ENCODE measurements around the gene NRSN1. TPM values are rescaled to one million over a fixed set of nuclear protein-coding genes. Genes with fewer than 3 reads are reported as not detected.
"Not testable (repeated sequence)": the region's sequence is repeated elsewhere in the genome, so short reads cannot be mapped to it uniquely, and the experiment has no call there.

Gene NRSN1
- polyA plus RNA-seq, 3 donors = 0.34 to 1.5 (median 0.78) TPM

GRCh38 chr6:24131751-24132150 lies 5.7 kb downstream of the NRSN1 start:
- DNase-seq (ENCODE audit: extremely low read depth in 1 of 11, low read depth in 9 of 11, low spot score in 4 of 11) = no peak

GRCh38 chr6:24139080-24139479 lies 13.1 kb downstream of the NRSN1 start:
- no peak for DNase-seq (ENCODE audit: extremely low read depth in 1 of 11, low read depth in 9 of 11, low spot score in 4 of 11)

GRCh38 chr6:24139639-24140038 lies 13.6 kb downstream of the NRSN1 start:
- no peak for DNase-seq (ENCODE audit: extremely low read depth in 1 of 11, low read depth in 9 of 11, low spot score in 4 of 11)

- no peak for DNase-seq (ENCODE audit: extremely low read depth in 1 of 11, low read depth in 9 of 11, low spot score in 4 of 11)
Observed at GRCh38 chr6:24140591-24140990, 14.6 kb downstream of the NRSN1 start.

GRCh38 chr6:24142733-24143132 lies 16.7 kb downstream of the NRSN1 start:
- not testable (repeated sequence) for DNase-seq (ENCODE audit: extremely low read depth in 1 of 11, low read depth in 9 of 11, low spot score in 4 of 11)

- no peak for DNase-seq (ENCODE audit: extremely low read depth in 1 of 11, low read depth in 9 of 11, low spot score in 4 of 11)
Observed at GRCh38 chr6:24145690-24146131, 19.7 kb downstream of the NRSN1 start.

GRCh38 chr6:24146871-24147270 lies 20.9 kb downstream of the NRSN1 start:
- DNase-seq (ENCODE audit: extremely low read depth in 1 of 11, low read depth in 9 of 11, low spot score in 4 of 11) = no peak

GRCh38 chr6:24147511-24148153 lies 21.6 kb downstream of the NRSN1 start:
- DNase-seq (ENCODE audit: extremely low read depth in 1 of 11, low read depth in 9 of 11, low spot score in 4 of 11) = no peak

- DNase-seq (ENCODE audit: extremely low read depth in 1 of 11, low read depth in 9 of 11, low spot score in 4 of 11) = no peak
Observed at GRCh38 chr6:24148154-24148570, 22.1 kb downstream of the NRSN1 start.

GRCh38 chr6:24148684-24149083 lies 22.7 kb downstream of the NRSN1 start:
- no peak for DNase-seq (ENCODE audit: extremely low read depth in 1 of 11, low read depth in 9 of 11, low spot score in 4 of 11)

- DNase-seq (ENCODE audit: extremely low read depth in 1 of 11, low read depth in 9 of 11, low spot score in 4 of 11) = no peak
Observed at GRCh38 chr6:24149296-24149695, 23.3 kb downstream of the NRSN1 start.

- no peak for DNase-seq (ENCODE audit: extremely low read depth in 1 of 11, low read depth in 9 of 11, low spot score in 4 of 11)
Observed at GRCh38 chr6:24149836-24150235, 23.8 kb downstream of the NRSN1 start.

GRCh38 chr6:24152014-24152413 lies 26.0 kb downstream of the NRSN1 start:
- no peak for DNase-seq (ENCODE audit: extremely low read depth in 1 of 11, low read depth in 9 of 11, low spot score in 4 of 11)

GRCh38 chr6:24154121-24154520 lies 28.1 kb downstream of the NRSN1 start:
- DNase-seq (ENCODE audit: extremely low read depth in 1 of 11, low read depth in 9 of 11, low spot score in 4 of 11) = no peak

GRCh38 chr6:24157886-24158285 lies 31.9 kb downstream of the NRSN1 start:
- DNase-seq (ENCODE audit: extremely low read depth in 1 of 11, low read depth in 9 of 11, low spot score in 4 of 11) = no peak

GRCh38 chr6:24183584-24183983 lies 57.6 kb downstream of the NRSN1 start:
- DNase-seq (ENCODE audit: extremely low read depth in 1 of 11, low read depth in 9 of 11, low spot score in 4 of 11) = no peak

GRCh38 chr6:24186349-24186748 lies 60.3 kb downstream of the NRSN1 start:
- no peak for DNase-seq (ENCODE audit: extremely low read depth in 1 of 11, low read depth in 9 of 11, low spot score in 4 of 11)

GRCh38 chr6:24187965-24188577 lies 62.1 kb downstream of the NRSN1 start:
- DNase-seq (ENCODE audit: extremely low read depth in 1 of 11, low read depth in 9 of 11, low spot score in 4 of 11) = no peak

GRCh38 chr6:24188578-24189080 lies 62.6 kb downstream of the NRSN1 start:
- no peak for DNase-seq (ENCODE audit: extremely low read depth in 1 of 11, low read depth in 9 of 11, low spot score in 4 of 11)

- DNase-seq (ENCODE audit: extremely low read depth in 1 of 11, low read depth in 9 of 11, low spot score in 4 of 11) = no peak
Observed at GRCh38 chr6:24191346-24191745, 65.3 kb downstream of the NRSN1 start.

GRCh38 chr6:24193364-24193763 lies 67.3 kb downstream of the NRSN1 start:
- no peak for DNase-seq (ENCODE audit: extremely low read depth in 1 of 11, low read depth in 9 of 11, low spot score in 4 of 11)
